HG03045 (cell line): ENCODE data around the gene MGAT3.

Source experiments
- ATAC-seq: cut with Tn5 transposase; IDR thresholded peaks from one replicate; pipeline ENCODE4 v1.9.1; 2021; ENCODE audit warnings: mild to moderate bottlenecking, moderate library complexity; ENCODE audit not compliant: unreplicated experiment

Gene MGAT3

DNA sequence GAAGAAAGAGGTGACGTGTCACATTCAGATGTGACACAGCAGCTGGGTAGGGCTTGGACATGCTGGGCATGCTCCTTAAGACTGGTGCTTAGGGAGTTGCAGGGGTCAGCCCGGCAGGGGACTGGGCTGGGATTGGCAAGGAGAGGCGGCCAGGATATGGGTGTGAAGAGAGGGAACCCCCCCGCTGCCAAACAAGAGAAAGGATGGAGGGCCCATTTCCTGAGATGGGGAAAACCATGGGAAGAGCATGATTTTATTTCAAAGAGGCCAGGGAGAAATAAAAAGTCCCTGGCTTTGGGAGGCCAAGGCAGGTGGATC is 68.8 kb downstream of the MGAT3 start:
- ATAC-seq: no peak

GRCh38 chr22:39526736-39527171 is 69.9 kb downstream of the MGAT3 start:
- no peak for ATAC-seq

DNA sequence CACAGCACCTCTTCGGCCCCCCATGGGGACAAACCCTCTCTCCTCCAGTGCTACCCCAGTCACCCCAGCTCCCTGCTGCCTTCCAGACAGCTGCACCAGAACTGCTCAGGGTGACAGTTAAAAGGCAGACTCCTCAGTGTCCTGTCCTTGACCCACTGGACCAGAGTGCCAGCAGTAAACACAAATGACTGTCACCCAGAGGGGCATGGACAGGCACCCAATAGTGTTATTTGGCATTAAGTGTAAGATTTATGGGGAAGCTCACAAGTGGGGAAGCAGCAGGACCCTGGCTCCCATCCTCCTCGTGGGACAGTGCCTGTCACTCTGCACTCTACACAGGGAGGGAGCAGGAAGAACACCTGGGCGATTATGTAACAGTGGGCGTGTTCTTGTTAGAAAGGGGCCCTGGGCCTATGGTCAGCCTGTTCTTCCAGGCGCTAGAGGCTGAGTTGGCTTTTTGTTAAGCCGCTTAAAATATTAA is 70.7 kb downstream of the MGAT3 start:
- no peak for ATAC-seq

- no peak for ATAC-seq
Measured at GRCh38 chr22:39528080-39528661, 71.4 kb downstream of the MGAT3 start.

- no peak for ATAC-seq
Measured at GRCh38 chr22:39528681-39529486, 72.1 kb downstream of the MGAT3 start.

GRCh38 chr22:39529487-39529851 is 72.7 kb downstream of the MGAT3 start:
- no peak for ATAC-seq

DNA sequence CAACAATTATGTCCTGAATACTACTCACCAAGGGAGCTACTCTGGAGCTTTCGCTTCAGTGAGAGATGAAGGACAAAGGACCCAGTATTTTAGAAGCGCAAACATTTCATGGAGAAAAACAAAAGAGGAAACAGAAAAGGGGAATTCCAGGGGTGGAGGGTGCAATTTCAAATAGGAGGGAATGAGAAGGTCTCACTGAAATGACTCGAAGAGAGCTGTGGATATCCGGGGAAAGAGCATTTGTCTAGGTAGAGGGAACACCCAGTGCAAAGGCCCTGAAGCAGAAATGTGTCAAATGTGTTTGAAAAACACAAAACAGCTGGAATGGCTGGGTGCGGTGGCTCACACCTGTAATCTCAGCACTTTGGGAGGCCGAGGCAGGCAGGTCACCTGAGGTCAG is 73.3 kb downstream of the MGAT3 start:
- no peak for ATAC-seq

DNA sequence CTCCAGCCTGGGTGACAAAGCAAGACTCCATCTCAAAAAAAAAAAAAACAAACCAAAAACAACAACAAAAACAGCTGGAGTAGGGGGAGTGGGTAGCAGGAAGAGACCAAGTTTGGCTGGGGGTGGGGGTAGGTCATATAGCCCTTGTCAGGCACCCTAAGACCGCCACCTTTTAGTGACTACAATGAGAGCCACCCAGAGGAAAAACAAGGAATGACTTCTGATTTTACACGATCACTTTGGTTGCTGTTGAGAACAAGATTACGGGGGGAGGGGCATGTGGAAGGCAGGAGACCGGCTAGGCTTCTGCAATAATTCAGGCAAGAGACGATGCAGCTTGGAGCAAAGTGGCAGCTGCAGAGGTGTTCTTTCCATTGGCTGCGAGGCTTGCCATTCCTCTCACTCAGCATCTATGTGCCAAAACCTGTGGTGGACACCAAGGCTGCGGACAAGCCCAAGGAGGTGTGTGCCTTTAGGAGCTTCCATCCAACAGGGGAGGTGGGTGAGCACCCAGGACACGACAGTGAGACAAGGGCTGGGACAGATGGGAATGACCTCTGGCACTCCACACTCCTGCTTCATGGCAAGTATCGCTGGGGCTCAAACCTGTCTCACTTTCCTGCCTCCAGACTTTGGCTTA is 74.0 kb downstream of the MGAT3 start:
- no peak for ATAC-seq

- ATAC-seq: peak; percentile 75
Measured at GRCh38 chr22:39532215-39533073, 75.6 kb downstream of the MGAT3 start, which contains the start of gene RPS19BP1. TSS of gene RPS19BP1 (minus strand) at chr22:39532748. CDS start at chr22:39532738, 10 bp downstream.

- ATAC-seq: no peak
Measured at GRCh38 chr22:39534092-39534506, 77.3 kb downstream of the MGAT3 start.

DNA sequence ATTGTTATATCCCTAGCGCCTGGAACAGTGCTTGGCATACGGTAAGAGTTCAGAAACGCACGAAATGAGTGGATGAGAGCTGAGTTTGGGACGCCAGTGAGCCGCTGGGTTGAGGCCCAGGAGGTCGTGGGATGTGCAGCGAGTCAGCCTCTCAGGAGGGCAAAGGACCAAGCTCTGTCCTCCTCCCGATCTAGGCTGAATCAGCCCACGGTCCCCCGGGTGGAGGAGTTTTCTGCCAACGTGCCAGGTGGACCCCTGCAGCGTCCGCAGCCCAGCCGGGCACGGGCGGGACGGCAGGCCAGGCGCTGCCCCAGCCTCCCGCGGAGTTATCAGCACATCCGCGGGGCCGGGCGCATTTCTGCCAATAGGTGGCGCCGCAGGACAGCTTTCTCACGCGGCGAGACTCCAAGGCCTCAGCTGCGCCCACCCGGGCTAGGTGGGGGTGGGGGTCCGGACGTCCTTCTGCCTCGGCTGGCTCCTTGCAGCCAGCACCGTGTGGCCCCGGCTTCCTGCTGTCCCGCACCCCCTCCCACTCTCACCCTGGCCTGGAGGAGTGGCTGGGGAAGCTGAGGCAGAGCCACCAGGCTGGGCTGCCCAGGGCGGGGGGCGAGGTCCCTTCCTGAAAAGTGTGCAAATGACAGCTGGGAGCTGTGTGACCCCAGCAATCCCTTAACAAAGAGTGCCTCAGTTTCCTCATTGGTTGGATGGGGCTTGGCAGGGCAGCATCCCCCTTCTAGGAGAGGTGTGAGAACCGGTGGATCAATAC is 78.0 kb downstream of the MGAT3 start:
- no peak for ATAC-seq

DNA sequence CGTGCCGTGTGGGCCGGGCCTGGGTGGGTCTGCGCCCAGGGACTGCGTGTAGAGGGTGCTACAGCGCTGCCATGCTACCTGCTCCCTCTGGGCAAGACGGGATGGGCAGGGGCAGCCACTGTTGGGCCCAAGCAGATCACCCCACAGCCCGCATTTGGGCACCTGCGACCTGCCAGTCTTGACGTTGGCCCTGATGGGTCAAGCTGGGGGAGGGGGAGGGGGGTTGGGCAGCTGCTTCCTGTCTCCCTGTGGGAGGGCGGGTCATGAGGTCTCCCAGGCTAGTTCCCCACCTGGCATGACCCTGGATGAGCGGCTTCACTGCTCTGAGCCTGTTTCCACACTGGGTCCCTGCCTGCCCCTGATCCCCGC is 78.5 kb downstream of the MGAT3 start:
- no peak for ATAC-seq

DNA sequence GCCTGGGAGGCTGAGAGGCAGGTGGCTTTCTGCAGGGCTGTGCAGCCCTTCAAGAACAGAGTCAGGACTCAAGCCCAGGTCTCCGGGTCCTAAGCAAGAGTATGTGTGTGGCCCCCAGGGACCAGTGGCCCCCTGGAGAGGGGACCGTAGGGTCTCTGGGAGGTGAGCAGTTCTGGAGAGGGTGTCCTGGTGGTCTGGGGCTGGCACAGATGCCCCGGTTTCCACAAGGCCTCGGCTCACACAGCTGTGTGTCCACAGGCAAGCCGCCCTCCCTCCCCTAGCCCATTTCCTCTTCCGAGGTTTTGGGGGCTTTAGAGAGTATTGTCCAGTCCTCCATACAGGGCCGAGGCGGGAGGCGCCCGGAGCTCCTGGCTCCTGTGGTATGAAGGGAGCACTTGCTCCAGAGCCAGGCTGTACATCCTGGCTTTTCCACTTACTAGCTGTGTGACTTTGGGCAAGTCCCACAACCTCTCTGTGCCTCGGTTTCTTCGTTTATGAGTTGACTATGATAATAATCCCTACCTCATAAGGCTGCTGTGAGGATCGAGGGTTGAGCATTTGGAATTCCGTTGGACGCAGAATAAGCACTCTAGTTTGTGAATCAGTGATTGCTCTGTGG is 79.1 kb downstream of the MGAT3 start:
- no peak for ATAC-seq

DNA sequence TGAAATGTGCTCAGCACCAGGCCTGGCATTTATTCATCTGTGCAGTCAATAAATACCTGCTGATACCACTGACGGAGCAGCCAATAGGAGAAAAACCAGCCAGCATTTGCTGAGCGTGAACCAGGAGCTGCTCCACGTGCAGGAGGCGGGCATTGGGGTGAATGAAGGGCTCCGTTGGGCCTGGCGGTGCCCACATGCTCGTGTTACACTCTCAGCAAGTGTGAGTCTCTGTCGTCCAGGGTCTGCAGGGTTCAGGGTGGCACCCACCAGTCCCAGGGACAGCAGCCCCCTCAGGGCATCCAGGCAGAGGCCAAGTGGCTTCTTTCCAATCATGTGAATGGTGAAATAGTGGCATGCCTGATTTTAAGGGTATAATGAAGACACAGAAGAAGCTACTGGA is 79.9 kb downstream of the MGAT3 start:
- ATAC-seq: no peak

GRCh38 chr22:39537975-39538374 is 81.2 kb downstream of the MGAT3 start:
- ATAC-seq: no peak
